GM21576 (cell line): Measurements from ENCODE around the gene CARMIL3.

Experiments used
- ATAC-seq: cut with Tn5 transposase; IDR thresholded peaks from one replicate; pipeline ENCODE4 v1.9.1; 2021; ENCODE audit warnings: mild to moderate bottlenecking, moderate library complexity; ENCODE audit not compliant: unreplicated experiment

The CARMIL3 gene

DNA sequence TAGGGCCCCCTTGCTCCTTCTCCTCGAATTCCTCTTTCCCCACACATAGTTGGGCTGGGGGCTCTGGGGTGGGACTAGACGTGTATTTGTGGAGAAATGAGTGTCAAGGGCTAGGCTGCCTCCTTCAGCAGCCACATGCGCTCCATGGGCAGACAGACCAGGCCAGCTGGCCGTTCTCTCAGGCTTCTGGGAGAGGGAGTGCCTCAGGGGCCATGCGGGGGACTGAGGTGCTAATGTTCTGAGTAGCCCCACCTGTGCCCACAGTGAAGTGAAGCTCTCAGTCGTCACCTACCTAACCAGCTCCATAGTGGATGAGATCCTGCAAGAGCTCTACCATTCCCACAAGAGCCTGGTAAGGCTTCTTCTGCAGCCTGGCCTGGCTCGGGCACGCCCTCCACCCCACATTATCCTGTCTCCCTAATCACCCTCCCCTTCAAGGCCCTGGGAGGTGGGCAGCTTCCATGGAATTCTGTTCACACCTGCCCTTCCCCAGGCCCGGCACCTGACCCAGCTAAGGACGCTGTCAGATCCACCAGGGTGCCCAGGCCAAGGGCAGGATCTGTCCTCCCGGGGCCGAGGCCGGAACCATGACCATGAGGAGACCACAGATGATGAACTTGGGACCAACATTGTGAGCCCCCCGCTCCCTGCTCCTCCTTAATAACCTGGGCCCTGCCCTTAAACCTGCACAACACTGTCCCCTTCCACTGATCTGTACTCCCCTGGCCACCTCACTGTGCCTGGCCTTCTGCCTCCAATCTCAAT lies 10.6 kb downstream of the CARMIL3 start:
- no peak for ATAC-seq

DNA sequence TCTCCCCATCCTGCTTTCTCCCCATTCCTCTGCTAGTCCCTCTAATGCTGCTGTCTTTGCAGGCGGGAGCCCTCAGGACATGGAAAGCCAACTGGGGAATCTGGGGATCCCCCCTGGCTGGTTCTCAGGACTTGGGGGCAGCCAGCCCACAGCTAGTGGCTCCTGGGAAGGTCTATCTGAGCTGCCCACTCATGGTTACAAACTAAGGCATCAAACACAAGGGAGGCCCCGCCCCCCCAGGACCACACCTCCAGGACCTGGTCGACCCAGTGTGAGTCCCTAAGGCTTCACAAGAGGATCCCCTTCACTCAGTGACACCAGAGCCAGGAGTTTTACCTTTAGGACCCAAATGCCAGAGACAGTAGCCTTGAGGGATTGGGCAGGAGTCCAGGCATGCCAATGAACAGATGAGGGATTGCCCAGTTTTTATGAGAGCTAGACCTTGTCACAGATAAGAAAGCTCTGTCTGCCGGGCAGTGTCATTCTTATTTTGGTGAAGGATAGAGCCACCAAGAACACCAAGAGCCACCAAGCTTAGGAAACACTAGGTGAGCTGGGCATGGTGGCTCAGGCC lies 11.5 kb downstream of the CARMIL3 start:
- ATAC-seq, result no peak

- no peak for ATAC-seq
Measured at GRCh38 chr14:24064091-24064795, 12.4 kb downstream of the CARMIL3 start.

GRCh38 chr14:24064856-24065255 lies 13.0 kb downstream of the CARMIL3 start:
- no peak for ATAC-seq

DNA sequence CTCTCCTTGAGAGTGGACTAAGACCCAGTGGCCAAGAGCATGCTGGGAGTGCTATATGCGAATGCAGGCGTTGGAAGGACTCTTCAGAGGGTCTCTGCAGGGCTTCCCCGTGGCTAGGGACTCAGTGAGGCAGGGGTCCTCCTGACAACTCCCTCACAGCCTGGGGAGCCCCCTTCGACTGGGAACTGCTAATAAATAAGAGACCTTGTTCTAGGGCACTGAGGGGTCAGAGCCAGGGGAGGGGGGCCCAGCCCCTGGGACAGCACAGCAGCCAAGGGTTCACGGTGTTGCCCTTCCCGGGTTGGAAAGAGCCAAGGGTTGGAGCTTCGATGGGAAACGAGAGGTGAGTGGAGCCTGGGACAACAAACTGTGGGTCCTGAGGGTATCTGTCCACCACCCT lies 13.6 kb downstream of the CARMIL3 start:
- no peak for ATAC-seq

DNA sequence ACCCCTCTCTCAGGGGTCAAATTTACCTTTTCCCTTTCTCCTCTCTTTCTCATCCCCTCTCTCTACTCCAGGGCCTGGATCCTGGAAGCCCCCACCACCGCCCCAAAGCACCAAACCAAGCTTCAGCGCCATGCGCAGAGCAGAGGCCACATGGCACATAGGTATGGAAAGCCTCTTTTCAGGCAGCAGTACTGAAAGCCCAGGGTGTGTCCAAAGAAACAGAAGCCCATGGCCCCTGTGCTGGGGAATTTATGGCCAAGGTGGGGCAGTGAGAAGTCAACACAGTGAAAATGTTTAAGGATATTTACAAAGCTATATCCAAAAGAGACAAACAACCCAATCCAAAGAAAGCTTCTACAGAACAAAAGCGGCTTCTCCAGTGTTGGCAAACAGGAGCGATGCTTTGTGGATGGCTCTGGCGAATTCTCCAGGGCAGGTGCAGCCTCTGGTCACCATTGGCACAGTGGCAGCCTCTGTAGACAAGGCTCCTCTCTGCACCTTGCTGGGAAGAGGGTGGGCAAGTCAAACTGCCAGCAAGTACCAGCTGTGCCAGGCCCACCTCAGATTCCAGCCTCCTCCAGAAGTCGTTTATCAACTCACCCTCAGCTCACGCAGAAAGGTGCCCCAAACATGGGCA lies 14.8 kb downstream of the CARMIL3 start:
- ATAC-seq, result no peak

GRCh38 chr14:24067133-24068082 lies 15.6 kb downstream of the CARMIL3 start:
- no peak for ATAC-seq

- ATAC-seq, result no peak
Measured at GRCh38 chr14:24068711-24069410, 17.1 kb downstream of the CARMIL3 start.

DNA sequence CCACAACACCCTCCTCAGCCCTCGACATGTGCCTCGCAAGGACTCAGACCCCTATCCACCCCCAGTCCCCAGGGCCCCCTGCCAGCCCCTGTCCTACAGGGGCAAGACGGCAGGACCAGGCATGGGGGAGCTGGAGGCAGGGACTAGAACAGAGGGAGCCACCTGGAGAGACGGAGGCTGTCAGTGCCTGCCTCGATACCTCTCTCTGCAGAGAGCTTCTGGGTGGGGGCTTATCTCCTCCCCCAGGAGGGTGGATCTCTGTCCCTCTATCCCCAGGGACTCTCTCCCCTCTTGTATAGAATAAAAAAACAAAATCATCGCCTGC lies 17.6 kb downstream of the CARMIL3 start:
- no peak for ATAC-seq

GRCh38 chr14:24070285-24071143 lies 18.7 kb downstream of the CARMIL3 start:
- no peak for ATAC-seq

DNA sequence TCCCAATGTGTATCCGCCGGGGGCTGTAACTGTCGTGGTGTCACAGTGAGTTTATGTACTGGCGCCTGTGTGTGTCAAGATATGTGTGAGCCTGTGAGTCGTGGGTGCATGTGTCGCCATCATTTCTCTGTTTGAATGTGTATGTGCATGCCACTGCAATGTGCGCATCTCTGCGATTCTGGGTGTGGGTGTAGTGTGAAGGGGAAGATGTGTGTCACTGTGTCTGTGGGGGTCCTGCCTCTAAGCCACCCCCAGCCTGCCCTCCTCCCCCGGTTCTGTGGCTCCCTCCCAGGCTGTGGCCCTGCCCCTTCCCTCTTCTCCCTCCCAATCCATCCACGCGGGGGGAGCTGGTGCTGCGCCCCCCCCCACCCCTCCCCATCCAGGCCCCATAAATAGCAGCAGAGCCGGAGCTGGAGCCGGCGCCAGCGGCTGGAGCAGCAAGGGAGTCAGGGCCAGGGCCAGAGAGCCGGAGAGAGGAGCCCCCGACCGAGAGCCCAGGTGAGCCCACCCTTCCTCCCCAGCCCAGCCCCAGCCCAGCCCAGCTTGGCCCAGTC lies 19.4 kb downstream of the CARMIL3 start, which contains the start of gene CPNE6:
Gene CPNE6 (plus strand): TSS at position 419 of the 554 bp plus-strand sequence. CDS start 1,375 bp downstream, outside the sequence.
- ATAC-seq, result no peak

- no peak for ATAC-seq
Measured at GRCh38 chr14:24071836-24072430, 20.1 kb downstream of the CARMIL3 start.

- no peak for ATAC-seq
Measured at GRCh38 chr14:24072436-24072835, 20.6 kb downstream of the CARMIL3 start.

DNA sequence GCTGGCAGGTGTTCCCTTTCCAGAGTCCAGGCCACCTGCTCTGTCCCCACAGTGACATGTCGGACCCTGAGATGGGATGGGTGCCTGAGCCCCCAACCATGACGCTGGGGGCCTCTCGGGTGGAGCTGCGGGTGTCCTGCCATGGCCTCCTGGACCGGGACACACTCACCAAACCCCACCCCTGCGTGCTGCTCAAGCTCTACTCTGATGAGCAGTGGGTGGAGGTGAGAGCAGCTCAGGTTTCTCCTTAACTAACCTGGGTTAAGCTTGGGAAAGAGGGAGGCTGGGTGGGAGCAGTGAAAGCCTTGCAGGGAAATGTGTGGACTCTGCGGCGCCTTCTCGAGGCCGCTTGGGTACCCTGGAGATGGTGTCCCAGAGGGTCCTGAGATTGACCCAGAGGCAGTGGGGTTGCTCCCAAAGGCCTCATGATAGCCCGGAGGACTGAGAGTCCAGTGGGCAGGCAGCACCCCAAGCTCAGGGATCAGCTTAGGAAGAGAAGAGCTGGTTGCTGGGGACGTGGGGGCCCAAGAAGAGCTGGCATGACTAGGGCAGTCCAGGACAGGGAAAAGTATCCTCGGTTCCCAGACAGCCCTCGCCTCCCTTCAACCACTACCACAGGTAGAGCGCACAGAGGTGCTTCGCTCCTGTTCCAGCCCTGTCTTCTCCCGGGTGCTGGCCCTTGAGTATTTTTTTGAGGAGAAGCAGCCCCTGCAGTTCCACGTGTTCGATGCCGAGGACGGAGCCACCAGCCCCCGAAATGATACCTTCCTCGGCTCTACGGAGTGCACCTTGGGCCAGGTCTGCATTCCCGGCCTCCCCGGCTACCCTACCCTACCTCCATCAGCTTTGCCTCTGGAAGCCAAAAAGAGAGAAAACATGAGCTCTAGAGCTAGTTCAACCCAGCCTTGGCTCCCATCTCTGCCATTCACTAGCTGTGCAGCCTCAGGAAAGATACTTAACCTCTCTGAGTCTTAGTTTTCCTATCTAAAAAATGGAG lies 21.4 kb downstream of the CARMIL3 start:
- no peak for ATAC-seq

DNA sequence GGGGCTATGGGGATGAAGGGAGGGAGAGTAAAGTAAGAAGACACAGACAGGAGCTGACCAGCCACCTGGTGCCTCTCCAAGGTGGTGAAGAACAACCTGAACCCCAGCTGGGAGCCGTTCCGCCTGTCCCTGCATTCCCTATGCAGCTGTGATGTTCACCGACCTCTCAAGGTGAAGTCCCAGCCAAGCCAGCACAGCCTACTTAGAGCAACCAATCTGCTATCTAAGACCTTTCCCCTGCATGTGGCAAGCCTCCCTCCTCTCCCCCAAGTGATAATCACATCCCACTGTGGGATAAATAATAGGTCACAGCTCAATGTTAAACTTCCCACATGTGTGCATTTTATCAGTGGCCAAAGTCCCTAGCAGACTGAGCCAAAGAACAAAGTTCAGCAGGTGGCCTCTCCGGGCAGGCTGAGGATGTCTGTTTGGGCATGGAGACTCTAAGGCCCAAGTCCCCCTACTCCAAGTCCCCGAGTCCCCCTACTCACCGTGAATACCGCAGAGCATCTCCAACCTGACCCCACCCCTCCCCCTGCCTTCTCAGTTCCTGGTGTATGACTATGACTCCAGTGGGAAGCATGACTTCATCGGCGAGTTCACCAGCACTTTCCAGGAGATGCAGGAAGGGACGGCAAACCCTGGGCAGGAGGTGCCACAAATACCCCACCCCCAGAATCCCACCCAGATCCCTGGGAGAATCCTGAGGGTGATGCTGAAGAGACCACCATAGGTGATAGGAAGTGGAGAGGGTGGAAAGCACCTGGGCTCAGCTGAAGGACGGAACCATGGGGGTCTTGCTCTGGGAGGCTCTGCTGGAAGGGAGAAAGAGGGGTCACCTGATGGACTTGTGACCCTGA lies 23.0 kb downstream of the CARMIL3 start:
- no peak for ATAC-seq
